Naive thymus-derived CD8-positive, alpha-beta T cell (primary cell): ENCODE measurements around the gene GPRC5D. TPM values are rescaled to one million over a fixed set of nuclear protein-coding genes. Genes with fewer than 3 reads are reported as not detected.

Experiments used
- ATAC-seq, 2 donors: fragments of 150-1000 bp; cut with Tn5 transposase in 1 of 2; sonication (Bioruptor Pico), chemical (Tn5 transposase) in 1 of 2; 1 replicate in 1 of 2; 2 replicates in 1 of 2; pipeline ENCODE4 v1.10.0; 2021; ENCODE audit warnings: mild to moderate bottlenecking in 2 of 2, moderate library complexity in 2 of 2
- POLR2A ChIA-PET: fragments of 350-600 bp; sonication (Branson Sonifier 250); formaldehyde crosslinking; loops from one replicate; lab custom pipeline; 2021; ENCODE audit warnings: antibody characterized with exemption; lab: Charles Lee
- DNase-seq, 10 donors: peaks; one replicate each; pipeline versions ENCODE4 v3.0.0 to v3.0.0-alpha.2; 2020 to 2022
- H3K27ac Mint-ChIP-seq, 10 donors: one replicate each; pipeline ENCODE4 v1.8.0; 2020 to 2022; ENCODE audit warnings: mild to moderate bottlenecking in 10 of 10, mixed read lengths in 10 of 10, moderate library complexity in 4 of 10, inconsistent platforms in 1 of 10
- H3K27me3 Mint-ChIP-seq, 5 donors: one replicate each; pipeline ENCODE4 v1.8.0; 2021 to 2022; ENCODE audit warnings: mixed read lengths in 5 of 5
- H3K36me3 Mint-ChIP-seq, 3 donors: one replicate each; pipeline ENCODE4 v1.8.0; 2020 to 2022; ENCODE audit warnings: mixed read lengths in 3 of 3, mild to moderate bottlenecking in 2 of 3, inconsistent platforms in 1 of 3
- H3K4me1 Mint-ChIP-seq, 4 donors: one replicate each; pipeline ENCODE4 v1.8.0; 2021 to 2022; ENCODE audit warnings: mixed read lengths in 4 of 4
- H3K4me3 Mint-ChIP-seq, 10 donors: one replicate each; pipeline ENCODE4 v1.8.0; 2020 to 2022; ENCODE audit warnings: mild to moderate bottlenecking in 10 of 10, mixed read lengths in 10 of 10, moderate library complexity in 6 of 10, inconsistent platforms in 1 of 10
- H3K9me3 Mint-ChIP-seq, 9 donors: one replicate each; pipeline ENCODE4 v1.8.0; 2020 to 2022; ENCODE audit warnings: mixed read lengths in 9 of 9, mild to moderate bottlenecking in 3 of 9, inconsistent platforms in 1 of 9, moderate library complexity in 1 of 9
- polyA plus RNA-seq, 3 donors: library from polyadenylated mRNA; unstranded; fragments of 300-500 nt; fragmentation: Illumina TruSeq; gene quantifications; one replicate each; pipeline ENCODE4 v1.2.3, GENCODE V29; 2021
- total RNA-seq, 8 experiments: library from RNA in 2 of 8; stranded (reverse) in 2 of 8; gene quantifications; one replicate each; pipeline ENCODE4 v1.2.3 and lab custom pipeline; 2021 to 2026

The GPRC5D gene
- not detected for total RNA-seq
- under 1 TPM in 1 of 3 donors, not detected in 2; 0.43 TPM for polyA plus RNA-seq
- 0 reads per million in 6 experiments for total RNA-seq (lab: John Stamatoyannopoulos, UW)

- Mint-ChIP-seq H3K4me1 (peaks cover 0 to 4% (median 0%) of the 10 kb centered on the region in 4 donors), H3K36me3 (peaks cover 0 to 2% (median 0%) of the 10 kb centered on the region in 3 donors), H3K27me3 (peaks cover 0 to 10% (median 3%) of the 10 kb centered on the region in 5 donors), H3K4me3 (no peak within 1 kb of the TSS), H3K9me3 (no peaks in the 10 kb centered on the region), H3K27ac (no peak within 1 kb of the TSS)
- POLR2A ChIA-PET: no interaction called here
- ATAC-seq (no peak), DNase-seq (no peak)
These were observed at the start of gene GPRC5D for GRCh38 chr12:12952036-12952435. TSS of gene GPRC5D (minus strand) at chr12:12952170. CDS start at chr12:12950384, 1,786 bp downstream.

DNA sequence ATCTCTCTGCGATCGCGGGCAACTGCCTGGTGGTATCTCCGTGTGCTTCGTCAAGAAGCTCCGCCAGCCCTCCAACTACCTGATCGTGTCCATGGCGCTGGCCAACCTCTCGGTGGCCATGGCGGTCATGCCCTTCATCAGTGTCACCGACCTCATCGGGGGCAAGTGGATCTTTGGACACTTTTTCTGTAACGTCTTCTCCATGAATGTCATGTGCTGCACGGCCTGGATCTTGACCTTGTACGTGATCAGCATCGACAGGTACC is 49.7 kb upstream of the GPRC5D start:
- peak overlapping the region; percentile 71 to 95 (median 88) for H3K4me3 Mint-ChIP-seq
- H3K4me1 Mint-ChIP-seq: peaks cover 24 to 45% (median 33%) of the 10 kb centered on the region in 4 donors
- no peak for DNase-seq
- no peaks in the 10 kb centered on the region for H3K9me3 Mint-ChIP-seq
- H3K27ac Mint-ChIP-seq: peak overlapping the region in 9 of 10 donors; percentile 4 to 94 (median 75)
- H3K36me3 Mint-ChIP-seq: no peaks in the 10 kb centered on the region
- POLR2A ChIA-PET: interaction anchor here (0.6 to 1.4 kb wide), 3 partner anchors 42 to 1802 kb away, joined by 3 to 4 read pairs (median 3); partner anchors contain the start of genes C12orf60, FAM234B and WBP11
- no peak for ATAC-seq
- peaks cover 0 to 20% (median 0%) of the 10 kb centered on the region in 5 donors for H3K27me3 Mint-ChIP-seq

- no peaks in the 10 kb centered on the region for H3K9me3 Mint-ChIP-seq
- POLR2A ChIA-PET: interaction anchor here (0.6 to 1.4 kb wide), 3 partner anchors 43 to 1802 kb away, joined by 3 to 4 read pairs (median 3); partner anchors contain the start of genes C12orf60, FAM234B and WBP11
- no peaks in the 10 kb centered on the region for H3K36me3 Mint-ChIP-seq
- peak; percentile 14 to 68 (median 38) for DNase-seq
- peak; percentile 29 to 33 for ATAC-seq
- peaks cover 0 to 20% (median 0%) of the 10 kb centered on the region in 5 donors for H3K27me3 Mint-ChIP-seq
- peaks cover 24 to 45% (median 34%) of the 10 kb centered on the region in 4 donors for H3K4me1 Mint-ChIP-seq
- peak overlapping the region; percentile 82 to 98 (median 94) for H3K4me3 Mint-ChIP-seq
- peak overlapping the region; percentile 27 to 99 (median 88) for H3K27ac Mint-ChIP-seq
These were observed 49.2 kb upstream of the GPRC5D start for GRCh38 chr12:13000925-13001774.

DNA sequence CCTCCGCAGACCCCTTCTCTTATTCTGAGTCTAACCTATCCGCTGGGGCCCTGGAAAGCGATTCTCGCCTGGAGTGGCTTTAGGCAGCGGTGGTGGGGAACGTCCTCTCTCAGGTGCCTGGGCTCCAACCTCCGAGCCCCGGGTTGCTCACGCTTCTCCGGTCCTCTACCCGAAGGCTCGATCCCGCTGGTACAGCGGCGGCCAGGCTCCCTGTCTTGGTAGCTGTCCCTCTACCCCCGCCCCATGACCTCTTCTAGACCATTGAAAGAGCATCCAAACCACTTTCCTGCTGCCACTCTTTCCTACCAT is 48.6 kb upstream of the GPRC5D start:
- POLR2A ChIA-PET: interaction anchor here (1.4 kb wide), 1 partner anchor 43 kb away, joined by 3 read pairs; the partner anchor contains the start of gene FAM234B
- peak overlapping the region; percentile 27 to 99 (median 88) for H3K27ac Mint-ChIP-seq
- peak; percentile 44 to 48 for ATAC-seq

GRCh38 chr12:12999959-13000615 is 48.1 kb upstream of the GPRC5D start, which contains the start of gene HEBP1:
TSS of gene HEBP1 (minus strand) at chr12:13000265. CDS start at chr12:13000114, 151 bp downstream.
- H3K9me3 Mint-ChIP-seq: no peaks in the 10 kb centered on the region
- peak within 1 kb of the TSS; percentile 68 to 99 (median 89) for H3K27ac Mint-ChIP-seq
- peaks cover 24 to 45% (median 34%) of the 10 kb centered on the region in 4 donors for H3K4me1 Mint-ChIP-seq
- ATAC-seq (peak; percentile 83 to 86), DNase-seq (peak; percentile 88 to 98 (median 95))
- no peaks in the 10 kb centered on the region for H3K36me3 Mint-ChIP-seq
- peaks cover 0 to 20% (median 0%) of the 10 kb centered on the region in 5 donors for H3K27me3 Mint-ChIP-seq
- H3K4me3 Mint-ChIP-seq: peak within 1 kb of the TSS; percentile 82 to 98 (median 94)
- POLR2A ChIA-PET: interaction anchor here (1.4 kb wide), 1 partner anchor 44 kb away, joined by 3 read pairs; the partner anchor contains the start of gene FAM234B

More for the DNA sequence above, 48.6 kb upstream of the GPRC5D start:
- H3K36me3 Mint-ChIP-seq: no peaks in the 10 kb centered on the region
- H3K27me3 Mint-ChIP-seq: peaks cover 0 to 20% (median 0%) of the 10 kb centered on the region in 5 donors
- no peaks in the 10 kb centered on the region for H3K9me3 Mint-ChIP-seq
- peak overlapping the region; percentile 82 to 98 (median 94) for H3K4me3 Mint-ChIP-seq
- peaks cover 24 to 45% (median 34%) of the 10 kb centered on the region in 4 donors for H3K4me1 Mint-ChIP-seq
- DNase-seq: no peak

DNA sequence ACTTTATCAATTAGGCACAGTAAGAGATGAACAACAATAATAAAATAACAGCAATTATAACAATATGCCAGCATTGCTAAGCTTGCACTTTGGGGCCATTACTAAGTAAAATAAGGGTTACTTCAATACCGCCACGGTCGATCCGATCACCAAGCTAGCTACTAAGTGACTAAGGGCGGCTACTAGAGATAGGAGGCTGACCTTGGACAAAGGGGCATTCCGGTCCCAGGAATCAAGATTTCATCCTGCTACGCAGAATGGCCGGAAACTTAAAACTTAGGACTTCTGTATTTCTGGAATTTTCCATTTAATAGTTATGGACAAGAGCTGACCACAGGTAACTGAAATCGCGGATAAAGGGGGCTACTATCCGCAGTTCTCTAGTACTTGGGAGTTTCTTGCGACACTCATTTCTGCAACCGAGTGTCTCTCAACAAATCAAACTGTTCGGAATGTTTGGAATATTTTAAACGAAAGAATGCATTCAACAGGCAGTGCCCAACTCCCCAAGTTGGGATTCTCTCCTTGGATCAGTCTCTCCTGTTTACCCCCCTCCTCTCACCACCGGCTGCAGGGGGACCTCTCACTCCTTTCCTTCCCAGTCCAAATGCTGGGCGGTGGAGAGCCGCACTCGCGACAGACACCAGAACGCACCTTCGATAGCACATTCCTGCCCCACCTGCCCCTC is 47.4 kb upstream of the GPRC5D start:
- POLR2A ChIA-PET: no interaction called here
- Mint-ChIP-seq H3K4me1 (peaks cover 24 to 45% (median 35%) of the 10 kb centered on the region in 4 donors), H3K4me3 (peak overlapping the region; percentile 82 to 98 (median 94)), H3K27ac (peak overlapping the region in 9 of 10 donors; percentile 63 to 99 (median 87)), H3K27me3 (peaks cover 0 to 20% (median 0%) of the 10 kb centered on the region in 5 donors), H3K36me3 (no peaks in the 10 kb centered on the region), H3K9me3 (no peaks in the 10 kb centered on the region)
- no peak for ATAC-seq
- DNase-seq: peak in 1 of 10 donors; percentile 10

DNA sequence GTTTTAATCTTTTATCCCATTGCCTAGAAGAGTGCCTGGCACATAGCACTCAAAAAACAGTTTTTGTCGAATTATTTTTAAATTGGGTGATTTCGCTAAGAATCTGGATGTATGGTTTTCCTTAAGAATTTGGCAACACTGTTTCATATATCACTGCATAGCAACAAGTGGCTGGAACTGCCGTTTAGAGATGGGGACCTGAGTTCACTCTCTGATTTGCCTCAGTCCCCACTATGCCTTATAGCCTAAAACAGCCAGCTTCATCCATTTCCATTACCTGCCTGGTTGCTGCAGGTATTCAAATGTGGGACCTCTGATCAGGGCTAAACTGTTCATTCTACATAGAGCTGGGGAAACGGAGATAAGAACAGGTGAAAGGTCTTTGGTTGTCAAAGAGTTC is 46.3 kb upstream of the GPRC5D start:
- POLR2A ChIA-PET: no interaction called here
- Mint-ChIP-seq H3K4me3 (peak overlapping the region in 3 of 10 donors; percentile 7 to 46 (median 13)), H3K27ac (peak overlapping the region in 2 of 10 donors; percentile 4 to 25)

GRCh38 chr12:12997734-12998133 is 45.8 kb upstream of the GPRC5D start:
- Mint-ChIP-seq H3K9me3 (no peaks in the 10 kb centered on the region), H3K4me3 (peak overlapping the region in 1 of 10 donors; percentile 48), H3K27me3 (peaks cover 0 to 10% (median 0%) of the 10 kb centered on the region in 5 donors), H3K27ac (no peak overlapping the region), H3K36me3 (no peaks in the 10 kb centered on the region), H3K4me1 (peaks cover 28 to 58% (median 42%) of the 10 kb centered on the region in 4 donors)
- ATAC-seq (no peak), DNase-seq (no peak)
- POLR2A ChIA-PET: no interaction called here

More for the DNA sequence above, 46.3 kb upstream of the GPRC5D start:
- H3K27me3 Mint-ChIP-seq: peaks cover 0 to 12% (median 0%) of the 10 kb centered on the region in 5 donors
- no peaks in the 10 kb centered on the region for H3K36me3 Mint-ChIP-seq
- H3K9me3 Mint-ChIP-seq: no peaks in the 10 kb centered on the region
- ATAC-seq (no peak), DNase-seq (no peak)
- peaks cover 26 to 52% (median 37%) of the 10 kb centered on the region in 4 donors for H3K4me1 Mint-ChIP-seq

DNA sequence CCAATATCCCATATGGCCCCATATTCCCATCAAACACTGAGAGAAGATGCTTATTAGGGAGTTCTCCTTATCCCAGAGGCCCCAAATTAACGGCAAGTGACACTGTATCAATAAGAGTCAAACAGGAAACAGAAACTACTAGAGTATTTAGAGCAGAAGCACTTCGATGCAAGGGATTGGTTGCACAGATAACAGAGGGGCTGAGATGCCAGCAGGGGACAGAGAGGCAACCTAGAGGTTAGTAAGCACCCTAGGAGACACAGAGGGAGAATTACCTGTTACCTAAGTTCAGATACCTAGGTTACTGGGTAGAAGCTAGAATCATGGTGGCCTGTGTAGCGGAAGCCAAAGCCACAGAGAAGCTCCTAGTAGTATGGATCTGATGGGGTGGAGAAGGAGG is 45.2 kb upstream of the GPRC5D start:
- Mint-ChIP-seq H3K9me3 (no peaks in the 10 kb centered on the region), H3K27me3 (peaks cover 0 to 5% (median 0%) of the 10 kb centered on the region in 5 donors), H3K36me3 (no peaks in the 10 kb centered on the region), H3K4me1 (peaks cover 28 to 60% (median 45%) of the 10 kb centered on the region in 4 donors), H3K27ac (no peak overlapping the region), H3K4me3 (peak overlapping the region in 2 of 10 donors; percentile 9 to 48)
- ATAC-seq: no peak
- DNase-seq: no peak
- POLR2A ChIA-PET: no interaction called here

DNA sequence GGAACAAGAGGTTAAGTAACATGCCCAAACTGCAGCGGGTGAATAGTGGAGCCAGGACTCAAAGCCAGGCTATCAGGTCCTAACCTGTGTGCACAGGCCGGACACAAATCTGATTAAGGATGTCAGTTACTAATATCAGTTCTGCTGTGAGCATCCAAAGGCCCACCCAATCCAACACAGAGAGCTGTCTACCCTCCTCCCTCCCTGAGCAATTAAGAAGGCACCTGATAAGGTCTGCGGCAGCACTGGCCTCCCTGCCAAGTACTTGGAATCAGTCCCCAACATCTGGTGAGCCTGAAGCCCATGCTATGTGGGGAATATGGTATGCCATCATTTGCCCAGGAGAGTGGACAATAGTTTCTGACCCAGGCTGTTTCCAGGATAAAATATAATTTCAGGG is 44.2 kb upstream of the GPRC5D start:
- Mint-ChIP-seq H3K4me1 (peaks cover 30 to 54% (median 42%) of the 10 kb centered on the region in 4 donors), H3K27me3 (no peaks in the 10 kb centered on the region), H3K4me3 (no peak overlapping the region), H3K27ac (no peak overlapping the region), H3K36me3 (no peaks in the 10 kb centered on the region), H3K9me3 (no peaks in the 10 kb centered on the region)
- ATAC-seq (no peak), DNase-seq (no peak)
- POLR2A ChIA-PET: no interaction called here

DNA sequence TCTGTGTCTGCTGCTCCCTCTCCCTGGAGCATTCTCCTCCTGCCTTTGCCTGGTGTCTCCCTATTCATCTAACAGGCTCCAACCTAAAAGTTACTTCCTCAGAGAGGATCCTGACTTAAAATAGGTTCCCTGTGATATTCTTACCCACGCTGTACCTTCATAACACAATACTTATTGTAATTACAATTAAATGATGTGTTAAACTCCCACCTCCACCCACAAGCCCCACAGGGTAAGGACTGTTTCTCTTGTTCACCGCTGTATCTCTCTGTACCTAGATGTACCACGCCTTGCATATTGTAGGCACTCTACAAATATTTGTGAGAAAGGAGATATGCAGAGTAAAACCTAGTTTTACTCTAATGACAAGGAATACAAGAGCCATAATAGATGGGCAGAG is 43.1 kb upstream of the GPRC5D start:
- no peaks in the 10 kb centered on the region for H3K36me3 Mint-ChIP-seq
- no peak for DNase-seq
- H3K27ac Mint-ChIP-seq: no peak overlapping the region
- POLR2A ChIA-PET: no interaction called here
- H3K4me3 Mint-ChIP-seq: no peak overlapping the region
- H3K27me3 Mint-ChIP-seq: no peaks in the 10 kb centered on the region
- no peak for ATAC-seq
- no peaks in the 10 kb centered on the region for H3K9me3 Mint-ChIP-seq
- peaks cover 29 to 48% (median 40%) of the 10 kb centered on the region in 4 donors for H3K4me1 Mint-ChIP-seq

DNA sequence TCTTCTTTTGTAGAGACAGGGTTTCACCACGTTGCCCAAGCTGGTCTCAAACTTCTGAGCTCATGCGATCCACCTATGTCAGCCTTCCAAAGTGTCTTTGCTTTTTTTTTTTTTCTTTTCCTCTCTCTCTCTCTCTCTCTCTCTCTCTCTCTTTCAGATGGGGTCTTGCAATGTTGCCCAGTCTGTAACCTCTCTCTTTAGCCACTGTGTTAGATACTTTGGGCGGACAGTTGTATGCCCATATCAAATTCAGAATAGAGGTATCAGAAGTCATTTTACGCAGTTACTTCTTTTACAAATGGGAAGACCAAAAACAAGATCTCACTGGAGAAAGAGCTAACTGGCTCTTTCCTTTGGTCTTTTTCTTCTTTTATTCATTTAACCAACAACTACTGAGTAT is 41.4 kb upstream of the GPRC5D start:
- POLR2A ChIA-PET: no interaction called here
- H3K4me1 Mint-ChIP-seq: peaks cover 20 to 30% (median 26%) of the 10 kb centered on the region in 4 donors
- DNase-seq (no peak), ATAC-seq (no peak)
- H3K27ac Mint-ChIP-seq: peak overlapping the region in 1 of 10 donors; percentile 17
- peak overlapping the region in 2 of 10 donors; percentile 4 to 74 for H3K4me3 Mint-ChIP-seq
- no peaks in the 10 kb centered on the region for H3K9me3 Mint-ChIP-seq
- peaks cover 0 to 6% (median 0%) of the 10 kb centered on the region in 3 donors for H3K36me3 Mint-ChIP-seq
- H3K27me3 Mint-ChIP-seq: no peaks in the 10 kb centered on the region
